HG02870 (cell line): Measurements from ENCODE around the gene ADGRD1.

Experiments used
- ATAC-seq: cut with Tn5 transposase; IDR thresholded peaks from one replicate; pipeline ENCODE4 v1.9.1; 2021; ENCODE audit warnings: mild to moderate bottlenecking, moderate library complexity; ENCODE audit not compliant: unreplicated experiment

Gene ADGRD1

GRCh38 chr12:131052063-131052781 lies 98.5 kb downstream of the ADGRD1 start:
- no peak for ATAC-seq

GRCh38 chr12:131052929-131053328 lies 99.2 kb downstream of the ADGRD1 start:
- no peak for ATAC-seq

GRCh38 chr12:131053567-131053966 lies 99.9 kb downstream of the ADGRD1 start:
- ATAC-seq = no peak

GRCh38 chr12:131054345-131055092 lies 100.8 kb downstream of the ADGRD1 start:
- no peak for ATAC-seq

- ATAC-seq = no peak
Observed at GRCh38 chr12:131055093-131055465, 101.4 kb downstream of the ADGRD1 start.

- ATAC-seq = no peak
Observed at GRCh38 chr12:131055596-131056233, 102.0 kb downstream of the ADGRD1 start.

- ATAC-seq = no peak
Observed at GRCh38 chr12:131056626-131057025, 102.9 kb downstream of the ADGRD1 start.

- ATAC-seq = no peak
Observed at GRCh38 chr12:131057211-131057721, 103.6 kb downstream of the ADGRD1 start.

GRCh38 chr12:131057722-131058515 lies 104.2 kb downstream of the ADGRD1 start:
- no peak for ATAC-seq

- ATAC-seq = no peak
Observed at GRCh38 chr12:131058700-131059099, 105.0 kb downstream of the ADGRD1 start.

- no peak for ATAC-seq
Observed at GRCh38 chr12:131060011-131060703, 106.5 kb downstream of the ADGRD1 start.

GRCh38 chr12:131061041-131061806 lies 107.5 kb downstream of the ADGRD1 start:
- ATAC-seq = no peak

- no peak for ATAC-seq
Observed at GRCh38 chr12:131063413-131063812, 109.7 kb downstream of the ADGRD1 start.

- no peak for ATAC-seq
Observed at GRCh38 chr12:131063960-131064359, 110.3 kb downstream of the ADGRD1 start.

- ATAC-seq = no peak
Observed at GRCh38 chr12:131065279-131065678, 111.6 kb downstream of the ADGRD1 start.

GRCh38 chr12:131065801-131066200 lies 112.1 kb downstream of the ADGRD1 start:
- ATAC-seq = no peak

- no peak for ATAC-seq
Observed at GRCh38 chr12:131066207-131066885, 112.6 kb downstream of the ADGRD1 start.

GRCh38 chr12:131066886-131067490 lies 113.3 kb downstream of the ADGRD1 start:
- ATAC-seq = no peak
